NCI-H1436 treated with DMSO at 0.1 percent for 48 hours (cell line): Measurements from ENCODE around the gene CRHR1.
"Not testable (repeated sequence)": the region's sequence is repeated elsewhere in the genome, so short reads cannot be mapped to it uniquely, and the experiment has no call there.

Experiments
- DNase-seq: peaks from one replicate; lab custom pipeline; 2025; lab: John Stamatoyannopoulos, UW

CRHR1 gene

GRCh38 chr17:45784293-45784740 lies at the start of gene CRHR1:
Gene CRHR1, plus strand, starts transcription at chr17:45784320. Its CDS starts 225 bp downstream, at chr17:45784545.
- no peak for DNase-seq

DNA sequence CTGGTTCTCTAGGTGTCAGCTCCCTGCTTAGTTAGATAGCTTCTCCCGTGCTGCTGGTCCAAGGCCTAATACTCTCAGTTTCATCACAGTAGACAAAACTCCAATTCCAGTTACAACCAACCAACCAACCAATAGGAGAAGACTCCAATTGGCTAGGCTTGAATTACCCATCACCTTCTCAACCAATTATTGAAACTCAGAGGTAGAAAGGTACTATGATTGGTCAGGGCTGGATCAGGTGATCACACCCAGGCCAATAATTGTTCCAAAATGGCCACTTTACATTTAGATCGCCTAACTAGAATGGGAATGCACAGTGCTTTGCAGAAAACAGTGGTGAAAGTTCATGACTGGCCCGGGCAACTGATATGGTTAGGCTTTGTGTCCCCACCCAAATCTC lies 49.5 kb upstream of the CRHR1 start:
- no peak for DNase-seq

DNA sequence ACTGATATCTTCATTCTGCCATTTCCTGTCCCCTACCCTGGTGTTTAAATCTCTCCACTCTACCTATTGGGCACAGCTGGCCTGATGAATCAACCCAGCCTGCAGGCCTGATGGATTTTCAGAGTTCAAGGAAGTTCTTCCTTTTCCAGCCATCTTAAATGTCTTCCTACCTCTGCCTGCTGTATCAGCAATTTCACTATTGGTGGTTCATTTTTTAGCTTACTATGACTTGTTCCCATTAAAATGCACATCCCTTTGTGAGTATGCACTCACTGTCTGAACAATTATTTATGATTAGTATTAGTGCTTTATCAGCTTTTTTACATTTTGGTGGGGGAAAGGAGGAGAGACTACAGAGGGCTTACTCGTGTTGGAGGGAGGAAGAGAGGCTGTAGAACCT lies 48.6 kb upstream of the CRHR1 start:
- no peak for DNase-seq

DNA sequence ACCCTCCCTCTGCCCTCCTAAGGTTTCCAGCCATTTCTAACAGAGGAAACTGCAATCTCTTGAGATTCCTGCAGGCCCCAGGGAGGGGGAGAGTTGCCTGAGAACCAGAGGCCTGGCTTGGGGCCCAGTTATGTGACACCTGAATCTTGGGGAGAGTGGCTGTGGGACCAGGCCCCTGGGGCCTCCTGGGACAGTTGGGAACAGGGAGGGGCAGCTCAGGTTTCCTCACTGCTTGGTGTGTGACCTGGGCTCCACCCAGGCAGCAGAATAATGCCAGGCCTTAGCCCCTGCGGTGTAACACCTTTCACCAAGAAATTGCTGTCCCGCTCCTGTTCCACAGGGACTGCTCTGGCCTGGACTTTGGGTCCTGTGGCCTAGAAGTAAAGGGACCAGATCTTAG lies 44.3 kb upstream of the CRHR1 start:
- no peak for DNase-seq

DNA sequence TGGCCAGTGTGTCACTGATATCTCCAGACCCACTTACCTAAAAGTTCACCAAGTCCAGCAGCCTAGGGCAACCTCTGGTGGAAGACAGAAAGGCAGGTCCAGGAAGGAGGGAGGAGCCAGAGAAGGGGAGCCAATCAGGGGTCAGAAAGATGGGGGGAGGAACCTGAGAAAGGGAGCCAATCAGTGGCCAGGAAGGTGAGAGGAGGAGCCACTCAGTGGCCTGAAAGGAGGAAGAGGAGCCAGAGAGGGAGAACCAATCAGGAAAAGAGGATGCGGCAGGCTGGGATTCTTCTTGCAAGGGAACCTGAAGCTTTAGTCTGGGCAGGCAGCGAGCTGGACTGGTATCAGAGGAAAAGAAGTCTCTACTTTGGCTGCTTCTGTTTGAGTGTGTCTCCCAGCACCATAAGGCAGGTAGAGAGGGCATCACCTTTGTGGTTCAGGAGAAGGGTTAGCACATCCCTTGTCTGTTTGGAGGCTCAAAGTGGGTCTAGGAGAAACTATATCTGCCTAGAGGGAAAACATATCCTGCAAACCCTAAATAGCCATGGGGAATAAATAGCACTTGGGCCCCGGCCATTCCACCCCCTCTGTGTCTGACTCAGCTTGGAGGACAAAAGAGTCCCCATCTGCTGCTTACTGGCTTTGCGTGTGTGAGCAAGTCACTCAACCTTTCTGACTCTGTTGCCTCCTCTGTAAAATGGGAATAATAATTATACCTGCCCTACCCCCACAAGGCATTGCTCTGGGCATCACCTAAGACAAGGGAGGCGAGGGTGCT lies 43.4 kb upstream of the CRHR1 start:
- DNase-seq = peak; percentile 97

DNA sequence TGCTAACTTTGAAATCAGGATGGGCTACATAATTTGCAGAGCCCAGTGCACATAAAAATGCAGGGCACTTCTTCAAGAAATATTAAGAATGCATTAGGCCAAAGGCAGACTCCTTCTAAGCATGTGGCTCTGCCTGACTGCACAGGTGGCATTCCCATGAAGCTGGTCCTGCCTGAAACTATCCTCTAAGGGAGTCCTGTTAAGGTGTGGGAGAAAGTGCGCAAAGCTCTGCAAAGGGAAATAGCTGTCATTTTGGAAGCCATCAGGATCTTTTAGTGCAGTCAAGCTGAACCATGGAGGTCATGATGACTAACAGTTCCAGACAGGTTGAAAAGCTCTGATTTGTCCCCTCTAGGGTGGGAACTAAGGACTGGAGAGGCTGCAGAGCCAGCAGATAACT lies 41.9 kb upstream of the CRHR1 start:
- no peak for DNase-seq

- no peak for DNase-seq
Observed at GRCh38 chr17:45743626-45744326, 40.3 kb upstream of the CRHR1 start.

DNA sequence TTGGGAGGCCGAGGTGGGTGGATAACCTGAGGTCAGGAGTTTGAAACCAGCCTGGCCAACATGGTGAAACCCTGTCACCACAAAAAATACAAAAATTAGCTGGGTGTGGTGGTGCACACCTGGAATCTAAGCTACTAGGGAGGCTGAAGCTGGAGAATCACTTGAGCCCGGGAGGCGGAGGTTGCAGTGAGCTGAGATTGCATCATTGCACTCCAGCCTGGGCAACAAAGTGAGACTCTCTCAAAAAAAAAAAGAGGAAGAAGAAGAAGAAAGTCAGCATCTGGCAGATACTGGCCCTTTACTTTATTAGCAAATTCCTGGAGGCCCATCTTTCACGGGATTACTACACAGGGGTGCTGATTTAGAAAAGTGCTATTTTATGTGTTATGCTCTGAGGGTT lies 39.3 kb upstream of the CRHR1 start:
- DNase-seq = not testable (repeated sequence)

- DNase-seq = no peak
Observed at GRCh38 chr17:45745601-45746494, 38.3 kb upstream of the CRHR1 start.

- DNase-seq = no peak
Observed at GRCh38 chr17:45747911-45748310, 36.2 kb upstream of the CRHR1 start.

- DNase-seq = peak; percentile 13
Observed at GRCh38 chr17:45748731-45749310, 35.3 kb upstream of the CRHR1 start.

GRCh38 chr17:45749831-45750335 lies 34.2 kb upstream of the CRHR1 start:
- no peak for DNase-seq

DNA sequence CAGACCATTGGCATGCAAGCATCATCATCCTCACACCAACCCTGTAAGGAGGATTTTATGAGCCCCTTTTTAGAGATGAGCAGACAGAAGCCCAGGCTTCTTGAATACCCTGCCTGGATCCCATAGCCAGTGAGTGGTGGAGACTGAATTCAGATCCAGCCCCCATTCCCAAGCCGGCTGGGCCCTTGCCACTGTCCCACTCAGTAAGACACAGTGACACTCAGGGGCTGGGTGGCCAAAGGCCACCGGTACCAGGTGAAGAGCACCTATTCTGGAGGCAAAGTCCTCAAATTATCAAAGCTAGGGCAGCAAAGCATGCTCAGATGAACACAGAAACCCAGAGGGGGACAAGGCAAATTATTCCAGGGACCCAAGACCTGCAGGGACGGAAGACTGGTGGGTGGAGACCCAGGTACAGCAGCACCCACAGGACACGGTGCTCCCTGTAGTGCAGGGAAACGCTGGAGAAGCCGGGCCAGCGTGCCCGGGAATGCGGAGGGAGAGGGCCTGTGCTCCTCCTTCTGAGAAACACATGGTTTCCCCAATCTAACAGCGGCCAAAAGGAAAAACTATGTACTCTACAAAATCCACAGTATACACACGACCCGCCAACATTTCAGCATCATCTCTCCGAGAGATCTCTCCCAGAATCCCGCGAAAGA lies 33.2 kb upstream of the CRHR1 start:
- DNase-seq = no peak

GRCh38 chr17:45751466-45751865 lies 32.7 kb upstream of the CRHR1 start:
- no peak for DNase-seq

DNA sequence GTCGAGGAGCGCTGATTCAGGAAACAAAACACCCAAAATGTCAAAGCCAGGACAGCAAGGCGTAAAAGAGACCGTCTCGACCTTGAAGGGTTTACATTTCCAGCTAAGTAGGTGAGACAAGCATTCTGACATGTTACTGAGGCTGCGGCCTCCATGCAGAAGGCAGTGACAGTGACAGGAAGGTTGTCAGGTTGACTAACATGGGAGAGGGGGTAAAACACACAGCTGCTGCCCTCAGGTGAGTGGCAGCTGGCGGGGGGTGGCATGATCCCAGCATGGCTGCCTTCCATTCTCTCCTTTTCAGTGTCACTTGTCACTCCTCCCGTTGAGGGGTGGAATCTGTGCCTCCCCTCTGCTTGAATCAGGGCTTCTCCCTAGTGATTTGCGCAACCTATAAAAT lies 31.9 kb upstream of the CRHR1 start:
- DNase-seq = no peak

- no peak for DNase-seq
Observed at GRCh38 chr17:45753645-45754225, 30.4 kb upstream of the CRHR1 start.

GRCh38 chr17:45755050-45755449 lies 29.1 kb upstream of the CRHR1 start:
- no peak for DNase-seq

- no peak for DNase-seq
Observed at GRCh38 chr17:45756266-45756991, 27.7 kb upstream of the CRHR1 start.

- DNase-seq = no peak
Observed at GRCh38 chr17:45757431-45758218, 26.5 kb upstream of the CRHR1 start.
